ENCODE measurements around the gene SIGLEC12. TPM values are rescaled to one million over a fixed set of nuclear protein-coding genes. Genes with fewer than 3 reads are reported as not detected.

Gene SIGLEC12
- total RNA-seq, 1 donor from 2014 or later: 3.7 TPM

DNA sequence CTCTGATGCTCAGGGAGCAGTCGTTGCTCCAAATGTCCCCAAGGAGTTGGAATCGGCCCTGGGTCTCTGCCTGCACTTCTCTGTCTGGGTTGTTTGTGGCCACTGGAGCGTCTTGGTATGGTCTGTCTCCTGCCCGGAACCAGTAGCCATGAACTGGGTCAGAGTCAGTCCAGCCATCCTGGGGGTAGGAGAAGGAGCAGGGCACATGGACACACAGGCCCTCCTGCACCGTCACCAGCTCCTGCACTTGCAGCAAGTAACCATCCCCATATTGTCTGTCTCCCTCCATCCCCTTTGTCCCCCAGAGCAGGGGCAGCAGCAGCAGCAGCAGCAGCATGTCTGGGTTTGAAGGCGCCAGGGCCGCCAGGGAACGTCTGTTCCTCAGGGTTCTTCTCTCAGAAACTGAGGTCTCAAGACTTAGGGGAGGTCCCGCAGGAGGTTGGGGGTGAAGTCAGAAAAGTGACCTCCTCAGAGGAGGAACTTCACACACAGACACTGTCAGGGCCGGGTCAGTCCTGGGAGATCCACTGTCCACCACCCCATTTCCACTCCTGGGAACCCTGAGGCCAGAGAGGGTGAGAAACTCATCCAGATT lies 43.5 kb downstream of the SIGLEC12 start, which contains the start of gene SIGLEC8:
Gene SIGLEC8, minus strand, starts transcription at position 404 of the 595 bp plus-strand sequence. Its CDS starts 67 bp downstream, at position 337.
- DNase-seq (no peak), ATAC-seq (no peak)
- Histone ChIP-seq H3K36me3 (no peaks in the 10 kb centered on the region), H3K27ac (no peak within 1 kb of the TSS), H3K27me3 (peaks cover 19% of the 10 kb centered on the region), H3K4me1 (no peaks in the 10 kb centered on the region), H3K9me3 (no peaks in the 10 kb centered on the region), H3K4me3 (no peak within 1 kb of the TSS)
- TF ChIP-seq, protein P1, sequence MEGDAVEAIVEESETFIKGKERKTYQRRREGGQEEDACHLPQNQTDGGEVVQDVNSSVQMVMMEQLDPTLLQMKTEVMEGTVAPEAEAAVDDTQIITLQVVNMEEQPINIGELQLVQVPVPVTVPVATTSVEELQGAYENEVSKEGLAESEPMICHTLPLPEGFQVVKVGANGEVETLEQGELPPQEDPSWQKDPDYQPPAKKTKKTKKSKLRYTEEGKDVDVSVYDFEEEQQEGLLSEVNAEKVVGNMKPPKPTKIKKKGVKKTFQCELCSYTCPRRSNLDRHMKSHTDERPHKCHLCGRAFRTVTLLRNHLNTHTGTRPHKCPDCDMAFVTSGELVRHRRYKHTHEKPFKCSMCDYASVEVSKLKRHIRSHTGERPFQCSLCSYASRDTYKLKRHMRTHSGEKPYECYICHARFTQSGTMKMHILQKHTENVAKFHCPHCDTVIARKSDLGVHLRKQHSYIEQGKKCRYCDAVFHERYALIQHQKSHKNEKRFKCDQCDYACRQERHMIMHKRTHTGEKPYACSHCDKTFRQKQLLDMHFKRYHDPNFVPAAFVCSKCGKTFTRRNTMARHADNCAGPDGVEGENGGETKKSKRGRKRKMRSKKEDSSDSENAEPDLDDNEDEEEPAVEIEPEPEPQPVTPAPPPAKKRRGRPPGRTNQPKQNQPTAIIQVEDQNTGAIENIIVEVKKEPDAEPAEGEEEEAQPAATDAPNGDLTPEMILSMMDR (IDR thresholded peaks at IDR 0.05): no peak
- intact Hi-C loops (cut with DNase I): no loop called here

DNA sequence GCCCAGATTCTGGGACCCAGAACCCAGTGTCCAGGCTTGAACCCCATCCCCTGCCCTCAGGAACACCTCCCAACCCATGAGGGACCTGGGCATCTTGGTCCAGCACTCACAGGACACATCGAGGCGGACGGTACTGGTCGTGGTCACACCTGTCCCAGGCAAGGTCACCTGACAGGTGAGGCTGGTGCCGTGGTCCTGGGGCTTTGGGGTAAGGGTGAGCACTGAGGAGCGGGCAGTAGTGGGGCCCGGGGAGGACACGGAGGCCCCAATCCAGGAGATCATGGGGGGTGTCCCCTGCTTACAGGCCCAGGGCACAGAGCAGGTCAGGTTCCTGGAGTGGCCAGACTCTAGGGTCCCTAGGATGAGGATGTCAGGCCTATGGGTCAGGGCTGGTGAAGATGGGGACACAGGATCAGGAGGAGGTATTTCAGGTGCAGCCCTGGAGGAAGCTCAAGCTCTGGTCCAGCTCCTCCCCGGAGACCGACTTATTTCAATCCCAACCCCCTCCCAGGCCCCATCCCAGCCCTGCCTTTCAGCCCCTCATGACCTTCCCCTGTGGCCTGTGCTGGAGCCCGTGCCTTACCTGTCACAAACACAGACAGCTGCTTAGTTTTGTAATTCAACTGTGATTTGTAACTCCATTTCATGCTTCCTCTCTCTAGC lies 44.1 kb downstream of the SIGLEC12 start:
- no peak overlapping the region for H3K4me3 ChIP-seq
- H3K4me1 ChIP-seq: no peaks in the 10 kb centered on the region
- no peaks in the 10 kb centered on the region for H3K9me3 ChIP-seq
- no peaks in the 10 kb centered on the region for H3K36me3 ChIP-seq
- ATAC-seq: no peak
- intact Hi-C loops (cut with DNase I): no loop called here
- DNase-seq: no peak
- TF ChIP-seq, protein P1 (IDR thresholded peaks at IDR 0.05): no peak
- no peak overlapping the region for H3K27ac ChIP-seq
- H3K27me3 ChIP-seq: peaks cover 13% of the 10 kb centered on the region

DNA sequence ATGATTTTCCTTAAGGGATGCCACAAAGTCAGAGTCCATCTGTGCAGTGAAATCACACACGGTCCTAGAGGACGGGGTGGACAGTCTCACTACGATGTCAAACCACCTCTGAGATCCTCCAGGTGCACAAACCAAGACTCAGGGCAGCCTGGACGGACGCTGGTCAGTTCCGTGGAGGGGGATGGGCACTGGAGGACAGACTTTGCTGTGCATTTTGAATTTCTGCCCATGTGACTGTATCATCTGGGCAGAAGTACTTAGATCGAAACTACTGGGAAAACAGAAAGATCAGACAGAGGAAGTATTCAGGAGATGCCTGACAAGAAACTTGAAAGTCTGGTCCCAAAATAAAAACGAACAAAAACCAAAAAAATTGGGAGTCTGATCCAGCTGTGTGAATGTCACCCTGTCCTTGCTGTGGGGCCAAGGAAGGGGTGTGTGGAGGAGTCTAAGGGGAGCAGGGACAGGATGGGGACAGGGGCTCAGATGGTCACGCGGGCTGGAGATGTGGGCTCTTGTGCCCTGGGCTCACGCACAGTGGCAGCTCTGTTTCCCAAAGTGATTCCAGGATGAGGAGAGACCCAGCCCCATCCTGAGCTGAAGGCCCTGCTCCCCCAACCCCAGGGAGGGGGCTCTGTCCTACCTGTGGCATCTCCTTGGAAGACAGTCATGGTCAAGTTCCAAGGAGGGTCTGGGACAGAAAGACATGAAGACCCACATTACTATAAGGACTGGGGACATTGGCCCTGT lies 44.9 kb downstream of the SIGLEC12 start:
- ATAC-seq: no peak
- Histone ChIP-seq H3K4me1 (no peaks in the 10 kb centered on the region), H3K36me3 (no peaks in the 10 kb centered on the region), H3K27me3 (peaks cover 5% of the 10 kb centered on the region), H3K4me3 (no peak overlapping the region), H3K9me3 (no peaks in the 10 kb centered on the region), H3K27ac (no peak overlapping the region)
- TF ChIP-seq, protein P1 (IDR thresholded peaks at IDR 0.05): no peak
- intact Hi-C loops (cut with DNase I): no loop called here
- no peak for DNase-seq

DNA sequence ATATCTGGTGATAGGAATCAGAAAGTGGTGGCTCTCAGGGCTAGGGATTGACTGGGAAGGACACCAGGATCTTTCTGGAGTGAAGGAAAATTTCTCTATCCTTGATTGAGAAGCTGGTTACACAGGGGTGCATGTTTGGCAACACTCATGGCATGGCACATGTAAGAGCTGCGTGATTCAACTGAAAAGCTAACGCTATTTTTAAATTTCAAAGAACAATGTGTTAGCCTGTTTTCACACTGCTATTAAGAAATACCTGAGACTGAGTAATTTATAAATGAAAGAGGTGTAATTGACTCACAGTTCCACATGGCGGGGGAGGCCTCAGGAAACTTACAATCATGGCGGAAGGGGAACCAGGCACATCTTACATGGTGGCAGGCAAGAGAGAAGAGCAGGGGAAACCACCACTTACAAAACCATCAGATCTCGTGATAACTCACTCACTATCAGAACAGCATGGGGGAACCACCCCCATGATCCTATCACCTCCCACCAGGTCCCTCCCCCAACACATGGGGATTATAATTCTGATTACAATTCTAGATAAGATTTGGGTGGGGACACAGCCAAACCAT lies 50.8 kb downstream of the SIGLEC12 start:
- no peak overlapping the region for H3K27ac ChIP-seq
- intact Hi-C loops (cut with DNase I): no loop called here
- H3K36me3 ChIP-seq: no peaks in the 10 kb centered on the region
- TF ChIP-seq, protein P1 (IDR thresholded peaks at IDR 0.05): no peak
- no peak overlapping the region for H3K4me3 ChIP-seq
- peaks cover 5% of the 10 kb centered on the region for H3K27me3 ChIP-seq
- DNase-seq (no peak), ATAC-seq (no peak)
- no peaks in the 10 kb centered on the region for H3K4me1 ChIP-seq
- H3K9me3 ChIP-seq: no peaks in the 10 kb centered on the region

DNA sequence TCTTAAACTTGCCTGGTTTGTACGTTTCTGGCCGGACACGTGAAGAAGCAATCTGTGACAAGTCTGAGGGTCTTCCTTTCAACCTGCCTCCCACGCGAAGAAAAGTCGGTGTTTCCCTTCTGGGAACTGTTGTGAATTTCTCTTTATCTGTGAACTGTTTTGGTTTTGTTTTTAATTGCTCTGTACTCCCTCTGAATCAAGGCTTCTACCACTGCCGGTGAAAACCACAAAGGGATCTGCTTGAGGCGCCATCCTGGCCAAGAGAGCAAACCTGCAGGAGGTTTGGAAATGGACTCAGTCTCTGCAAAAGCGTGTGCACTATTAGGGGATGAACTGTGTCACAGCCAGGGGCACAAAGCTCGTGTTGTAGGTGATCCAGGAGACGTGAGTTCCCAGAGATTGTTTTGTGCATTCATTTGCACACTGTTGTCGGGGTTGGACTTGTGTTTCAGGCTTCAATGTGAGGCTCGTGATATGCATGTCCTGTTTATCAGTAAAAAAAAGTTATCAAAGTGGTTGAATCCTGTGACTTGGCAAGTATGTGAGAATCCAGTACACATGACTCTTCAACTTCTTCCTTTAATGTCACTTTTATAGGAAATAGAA lies 53.1 kb downstream of the SIGLEC12 start:
- Histone ChIP-seq H3K4me3 (no peak overlapping the region), H3K27me3 (peaks cover 5% of the 10 kb centered on the region), H3K9me3 (no peaks in the 10 kb centered on the region), H3K36me3 (no peaks in the 10 kb centered on the region), H3K4me1 (no peaks in the 10 kb centered on the region), H3K27ac (no peak overlapping the region)
- intact Hi-C loops (cut with DNase I): no loop called here
- DNase-seq: no peak
- ATAC-seq: no peak
- TF ChIP-seq, protein P1 (IDR thresholded peaks at IDR 0.05): no peak
